GM12878 (cell line): ENCODE data around the gene MAN2B2.

Source experiments
- CBFB ChIP-seq: IDR thresholded peaks from 2 replicates; pipeline ENCODE4 v1.6.1; 2016; ENCODE audit warnings: antibody characterized with exemption, low read depth
- CTCF ChIP-seq, 3 experiments: IDR thresholded peaks in 2 of 3; conservative IDR thresholded peaks in 1 of 3; 2 replicates each; pipeline ENCODE4 v1.5.1; 2011; ENCODE audit warnings: low read depth in 3 of 3, low read length in 3 of 3, mild to moderate bottlenecking in 3 of 3, control low read depth in 2 of 3, moderate library complexity in 2 of 3, inconsistent platforms in 1 of 3, mixed read lengths in 1 of 3; ENCODE audit not compliant: control insufficient read depth in 2 of 3, insufficient read depth in 1 of 3; ENCODE audit errors: extremely low read depth in 1 of 3
- POLR2AphosphoS5 ChIP-seq: IDR thresholded peaks from 2 replicates; pipeline ENCODE4 v1.6.1; 2011; ENCODE audit warnings: mild to moderate bottlenecking, low read length, inconsistent platforms
- TARDBP ChIP-seq: IDR thresholded peaks from 2 replicates; pipeline ENCODE4 v1.6.1; 2016; ENCODE audit warnings: borderline replicate concordance
- ZNF622 ChIP-seq: fragments of 450-650 bp; IDR thresholded peaks from 2 replicates; pipeline ENCODE4 v1.6.1; 2017; ENCODE audit warnings: mild to moderate bottlenecking, inconsistent platforms

- TF ChIP-seq TARDBP (no peak), CTCF (IDR thresholded peaks at IDR 0.05 in 2 of 3, conservative IDR thresholded peaks at IDR 0.05 in 1 of 3; ENCODE audit: control insufficient read depth in 2 of 3, extremely low read depth in 1 of 3, insufficient read depth in 1 of 3, low read depth in 3 of 3, low read length in 3 of 3) (no peak), POLR2AphosphoS5 (no peak), CBFB (no peak), ZNF622 (no peak)
These were observed 82.5 kb downstream of the MAN2B2 start for GRCh38 chr4:6657242-6658208.
